Transverse colon (tissue), 4 donors: ENCODE data around the gene CD40LG. TPM values are rescaled to one million over a fixed set of nuclear protein-coding genes. Genes with fewer than 3 reads are reported as not detected.

Experiments
- DNase-seq: peaks from one replicate; pipeline ENCODE4 v3.0.0-alpha.2; 2019
- H3K27ac ChIP-seq, 4 donors: fragments of 200-600 bp; sonication (generic); 2 replicates each; pipeline ENCODE4 v1.5.1; 2016 to 2018; ENCODE audit warnings: inconsistent platforms in 4 of 4
- H3K27me3 ChIP-seq: fragments of 200-600 bp; sonication (generic); 2 replicates; pipeline ENCODE4 v1.5.1; 2017; ENCODE audit warnings: inconsistent platforms
- H3K36me3 ChIP-seq, 4 donors: fragments of 200-600 bp; sonication (generic); 2 replicates each; pipeline ENCODE4 v1.5.1; 2017 to 2019; ENCODE audit warnings: inconsistent platforms in 4 of 4
- H3K4me1 ChIP-seq, 4 donors: fragments of 200-600 bp; sonication (generic); 2 replicates each; pipeline ENCODE4 v1.5.1; 2017 to 2020; ENCODE audit warnings: inconsistent platforms in 4 of 4
- H3K4me3 ChIP-seq, 4 donors: fragments of 200-600 bp; sonication (generic); 1 replicate in 1 of 4; 2 replicates in 3 of 4; pipeline versions ENCODE4 v1.5.1 to v1.6.1; 2017 to 2019; ENCODE audit warnings: inconsistent platforms in 4 of 4
- H3K9me3 ChIP-seq, 2 donors: fragments of 200-600 bp; sonication (generic); 2 replicates each; pipeline ENCODE4 v1.5.1; 2017 to 2019; ENCODE audit warnings: inconsistent platforms in 2 of 2
- CTCF ChIP-seq, 5 experiments: fragments of 200-600 bp in 3 of 5; fragments of 450-650 bp in 2 of 5; sonication (generic) in 3 of 5; IDR thresholded peaks; 1 replicate in 2 of 5; 2 replicates in 3 of 5; pipeline ENCODE4 v1.5.1; 2016 to 2017; ENCODE audit warnings: antibody characterized with exemption in 5 of 5, inconsistent platforms in 3 of 5, mild to moderate bottlenecking in 2 of 5, moderate library complexity in 1 of 5
- EP300 ChIP-seq: sonication (generic); formaldehyde crosslinking; IDR thresholded peaks from one replicate; pipeline ENCODE4 v1.6.1; 2017; ENCODE audit warnings: antibody characterized with exemption, low read depth
- POLR2A ChIP-seq: fragments of 450-650 bp; IDR thresholded peaks from one replicate; pipeline ENCODE4 v1.6.1; 2016; ENCODE audit warnings: antibody characterized with exemption, mild to moderate bottlenecking, moderate library complexity
- POLR2AphosphoS5 ChIP-seq, 3 donors: sonication (generic); formaldehyde crosslinking; IDR thresholded peaks; one replicate each; pipeline ENCODE4 v1.6.1; 2016; ENCODE audit warnings: antibody characterized with exemption in 3 of 3
- WGBS, 2 donors: methylation state at CpG; one replicate each; pipeline ENCODE4 v1.1.5; 2018; ENCODE audit warnings: low coverage in 1 of 2; 5-methylcytosine and 5-hydroxymethylcytosine counted together
- in situ Hi-C, 4 donors: fragments of 200-750 bp; cut with MboI; loops; one replicate each; pipeline versions ENCODE4 v1.15.0 to v1.15.1; 2017; ENCODE audit warnings: low sequenced_read_pairs in 3 of 4, low pct_ligation_motif_present in 1 of 4, low pct_unique_long_range_greater_than_20kb in 1 of 4
- intact Hi-C: fragments of 100-400 bp; cut with DNase I; formaldehyde crosslinking; loops from one replicate; pipeline ENCODE4 v1.15.1; 2023; ENCODE audit warnings: low total_unique reads
- total RNA-seq, 4 donors: library from RNA; depleted of rRNA; stranded (reverse); fragments of >200 nt; gene quantifications; one replicate each; pipeline ENCODE4 v1.1.0, GENCODE V29; 2016

The CD40LG gene
- total RNA-seq, 4 donors from 2014 or later: 0.64 TPM; not detected in 3

DNA sequence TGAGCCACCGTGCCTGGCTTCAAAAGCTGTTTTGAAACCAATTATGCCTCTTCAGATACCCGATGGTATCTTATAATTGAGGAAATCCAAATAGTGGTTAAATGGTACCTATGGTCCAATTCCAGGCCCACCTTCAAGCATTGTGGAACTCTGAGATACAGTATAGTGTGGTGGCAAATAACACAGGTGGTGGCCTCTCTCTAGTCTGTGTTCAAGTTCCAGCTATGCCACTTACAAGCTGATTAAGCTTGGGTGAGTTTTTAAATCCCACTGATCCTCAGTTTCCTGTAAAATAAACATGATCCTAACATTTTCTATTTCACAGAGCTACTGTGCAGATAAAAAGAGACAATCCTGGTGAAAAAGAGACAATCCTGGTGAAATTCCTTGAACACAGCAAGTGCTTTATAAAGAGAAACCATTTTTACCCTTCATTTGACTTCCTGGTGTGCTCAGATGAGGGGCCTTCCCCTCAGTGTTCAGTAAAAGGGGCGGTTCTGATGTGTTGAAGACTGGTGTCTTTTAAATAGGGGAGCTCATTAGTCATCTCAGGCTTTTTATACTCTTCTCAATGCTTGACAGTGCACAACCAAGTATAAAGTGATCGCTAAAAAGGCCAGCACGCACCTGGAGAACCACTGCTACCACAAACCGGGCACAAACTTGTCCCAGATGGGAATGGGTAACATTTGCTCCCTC, 30.8 kb upstream of the CD40LG start:
- no peaks in the 10 kb centered on the region for H3K36me3 ChIP-seq
- intact Hi-C loops: no loop called here
- no peaks in the 10 kb centered on the region for H3K27me3 ChIP-seq
- H3K27ac ChIP-seq: no peak overlapping the region
- TF ChIP-seq EP300: no peak
- TF ChIP-seq CTCF (IDR thresholded peaks at IDR 0.05): no peak
- no peak for TF ChIP-seq POLR2A
- TF ChIP-seq POLR2AphosphoS5 (IDR thresholded peaks at IDR 0.05): no peak
- H3K4me1 ChIP-seq: no peaks in the 10 kb centered on the region
- whole genome bisulfite sequencing, 2 donors: 68% methylated on average over 6 of the region's 6 CpGs; no CpG with 5 or more reads in 1 of the 2 donors
- in situ Hi-C loops: no loop called here
- H3K4me3 ChIP-seq: no peak overlapping the region
- no peaks in the 10 kb centered on the region for H3K9me3 ChIP-seq
- no peak for DNase-seq

DNA sequence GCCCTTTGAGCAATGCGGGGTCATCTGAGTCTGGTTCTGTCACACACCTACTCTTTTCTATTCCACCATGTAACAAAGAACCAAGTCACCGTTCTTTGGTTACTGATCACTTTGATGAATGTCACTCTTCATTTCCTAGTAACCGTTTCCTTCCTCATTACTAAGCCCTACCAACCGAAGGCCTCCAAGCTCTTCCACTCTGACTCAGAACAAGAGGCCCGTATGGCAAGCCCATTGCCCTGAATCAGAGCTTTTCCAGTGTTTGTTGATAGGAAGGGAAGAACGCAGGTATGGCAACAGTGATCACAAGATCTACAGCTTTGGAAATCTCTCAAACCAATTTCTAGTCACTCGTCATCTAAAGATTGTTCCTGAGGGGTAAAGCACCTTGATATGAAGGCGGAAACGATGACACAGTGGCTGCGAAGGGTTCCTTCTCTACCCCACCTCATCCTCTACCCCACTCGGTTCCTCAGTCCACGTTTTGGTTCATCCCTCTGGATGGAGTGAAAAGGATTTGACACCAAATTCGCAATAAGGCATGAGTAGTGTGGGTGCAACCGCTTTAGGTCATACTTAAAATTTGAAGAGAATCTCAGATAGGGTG, 28.0 kb upstream of the CD40LG start:
- in situ Hi-C loops (no loop called here), intact Hi-C loops (no loop called here)
- Histone ChIP-seq H3K9me3 (no peaks in the 10 kb centered on the region), H3K27ac (no peak overlapping the region), H3K36me3 (no peaks in the 10 kb centered on the region), H3K4me1 (no peaks in the 10 kb centered on the region), H3K27me3 (no peaks in the 10 kb centered on the region), H3K4me3 (no peak overlapping the region)
- no peak for TF ChIP-seq CTCF (IDR thresholded peaks at IDR 0.05)
- TF ChIP-seq POLR2A: no peak
- no peak for TF ChIP-seq POLR2AphosphoS5 (IDR thresholded peaks at IDR 0.05)
- no peak for TF ChIP-seq EP300
- 78% methylated on average over 14 of the region's 14 CpGs; no CpG with 5 or more reads in 1 of the 2 donors for WGBS, 2 donors
- no peak for DNase-seq

GRCh38 chrX:136620780-136621179, 27.2 kb upstream of the CD40LG start:
- intact Hi-C loops: no loop called here

GRCh38 chrX:136622568-136622967, 25.4 kb upstream of the CD40LG start:
- Histone ChIP-seq H3K36me3 (no peaks in the 10 kb centered on the region), H3K27me3 (no peaks in the 10 kb centered on the region), H3K4me3 (no peak overlapping the region), H3K27ac (no peak overlapping the region), H3K9me3 (no peaks in the 10 kb centered on the region), H3K4me1 (no peaks in the 10 kb centered on the region)
- in situ Hi-C loops (no loop called here), intact Hi-C loops (no loop called here)
- WGBS, 2 donors: 77% methylated on average over 4 of the region's 4 CpGs; no CpG with 5 or more reads in 1 of the 2 donors
- DNase-seq: no peak
- no peak for TF ChIP-seq POLR2AphosphoS5 (IDR thresholded peaks at IDR 0.05)
- no peak for TF ChIP-seq CTCF (IDR thresholded peaks at IDR 0.05)
- TF ChIP-seq EP300: no peak
- TF ChIP-seq POLR2A: no peak

More at GRCh38 chrX:136620780-136621179, 27.2 kb upstream of the CD40LG start:
- H3K4me3 ChIP-seq: no peak overlapping the region
- DNase-seq: no peak
- no peak overlapping the region for H3K27ac ChIP-seq
- H3K36me3 ChIP-seq: no peaks in the 10 kb centered on the region
- TF ChIP-seq CTCF (IDR thresholded peaks at IDR 0.05) (no peak), POLR2AphosphoS5 (IDR thresholded peaks at IDR 0.05) (no peak), EP300 (no peak), POLR2A (no peak)
- H3K27me3 ChIP-seq: no peaks in the 10 kb centered on the region
- no peaks in the 10 kb centered on the region for H3K9me3 ChIP-seq
- in situ Hi-C loops: no loop called here
- no peaks in the 10 kb centered on the region for H3K4me1 ChIP-seq
